Midbrain (tissue), 1 donor: ENCODE data around the gene GNMT.
"Not testable (repeated sequence)": the region's sequence is repeated elsewhere in the genome, so short reads cannot be mapped to it uniquely, and the experiment has no call there.

Experiments
- DNase-seq: peaks from one replicate; lab custom pipeline; 2025; lab: John Stamatoyannopoulos, UW

GNMT gene

GRCh38 chr6:42941356-42941755, 19.2 kb upstream of the GNMT start:
- not testable (repeated sequence) for DNase-seq

- DNase-seq, result no peak
Measured at GRCh38 chr6:42942444-42942843, 18.1 kb upstream of the GNMT start.

DNA sequence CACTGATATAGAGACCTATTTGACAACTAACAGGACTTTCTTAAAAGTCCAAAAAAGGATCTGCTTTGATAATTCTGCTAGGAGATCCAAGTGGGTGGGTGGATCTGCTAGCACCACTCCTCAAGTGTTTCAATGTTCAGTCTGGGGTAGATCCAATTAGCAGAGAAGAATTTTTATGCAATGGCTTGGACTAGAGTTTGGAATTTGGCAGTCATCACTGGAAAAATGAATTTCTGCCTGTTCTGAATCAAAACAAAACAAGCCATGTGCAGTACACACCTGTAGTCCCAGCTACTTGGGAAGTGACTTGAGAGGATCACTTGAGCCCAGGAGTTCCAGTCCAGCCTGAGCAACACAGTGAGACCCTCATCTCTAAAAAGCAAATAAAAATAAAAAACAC, 12.6 kb upstream of the GNMT start:
- DNase-seq, result no peak

DNA sequence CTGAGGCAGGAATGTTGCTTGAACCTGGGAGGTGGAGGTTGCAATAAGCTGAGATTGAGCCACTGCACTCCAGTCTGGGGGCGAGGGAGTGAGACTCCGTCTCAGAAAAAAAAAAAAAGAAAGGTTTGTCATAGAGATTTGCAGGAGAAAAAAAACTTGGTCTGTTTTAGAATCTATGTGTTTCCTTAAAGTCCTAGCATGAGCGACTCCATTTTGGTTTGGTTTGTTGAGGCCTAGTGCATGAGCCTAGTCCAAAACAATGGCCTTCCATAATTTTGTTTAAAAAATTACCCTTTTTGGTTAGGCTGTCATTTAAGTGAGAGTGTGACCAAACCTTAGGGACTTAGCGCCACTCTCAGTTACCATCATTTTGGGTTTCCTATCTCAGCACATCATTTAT, 8.2 kb upstream of the GNMT start:
- DNase-seq, result no peak

DNA sequence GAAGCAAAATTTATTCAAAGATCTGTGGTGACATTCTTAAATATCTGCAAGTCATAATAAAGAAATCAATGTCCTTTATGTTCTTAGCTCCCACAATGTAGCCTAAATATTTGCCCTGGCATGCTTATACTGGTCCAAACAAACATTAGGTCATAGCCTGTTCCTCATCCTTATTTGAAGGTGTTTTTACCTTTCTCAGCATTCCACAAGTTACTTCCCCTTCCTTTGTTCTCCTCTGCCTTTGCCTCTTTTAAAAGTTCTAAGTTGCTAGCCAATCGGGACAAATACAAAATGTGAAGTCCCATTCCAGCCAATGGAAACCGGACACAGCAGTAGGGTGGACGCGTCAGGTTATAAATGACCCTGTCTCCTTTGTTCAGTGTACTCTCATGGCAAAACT, 6.1 kb upstream of the GNMT start:
- not testable (repeated sequence) for DNase-seq

DNA sequence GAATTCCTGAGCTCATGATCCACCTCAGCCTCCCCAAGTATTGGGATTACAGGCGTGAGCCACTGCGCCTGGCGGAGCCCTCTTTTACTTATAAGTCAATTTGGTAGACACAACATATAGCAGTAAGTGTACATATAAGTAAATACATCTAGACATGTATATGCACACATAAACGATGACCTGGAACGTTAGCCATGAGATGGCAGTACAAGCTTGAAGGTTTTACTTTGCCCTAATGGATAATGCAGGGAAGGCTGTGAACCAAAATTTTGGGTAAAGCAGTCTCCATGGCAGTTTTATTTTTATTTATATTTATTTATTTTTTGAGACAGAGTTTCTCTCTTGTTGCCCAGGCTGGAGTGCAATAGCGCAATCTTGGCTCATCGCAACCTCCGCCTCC, 2.4 kb upstream of the GNMT start:
- DNase-seq, result no peak

DNA sequence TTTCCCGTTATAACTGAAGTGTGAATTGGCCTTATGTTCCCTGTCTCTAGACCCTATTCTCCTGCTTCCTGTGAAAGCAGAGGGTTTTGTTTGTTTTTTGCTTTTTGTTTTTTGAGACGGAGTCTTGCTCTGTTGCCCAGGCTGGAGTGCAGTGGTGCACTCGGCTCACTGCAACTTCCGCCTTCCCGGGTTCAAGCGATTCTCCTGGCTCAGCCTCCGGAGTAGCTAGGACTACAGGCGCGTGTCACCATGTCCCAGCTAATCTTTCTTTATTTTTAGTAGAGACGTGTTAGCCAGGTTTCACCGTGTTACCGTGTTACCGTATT, 674 bp upstream of the GNMT start:
- no peak for DNase-seq

DNA sequence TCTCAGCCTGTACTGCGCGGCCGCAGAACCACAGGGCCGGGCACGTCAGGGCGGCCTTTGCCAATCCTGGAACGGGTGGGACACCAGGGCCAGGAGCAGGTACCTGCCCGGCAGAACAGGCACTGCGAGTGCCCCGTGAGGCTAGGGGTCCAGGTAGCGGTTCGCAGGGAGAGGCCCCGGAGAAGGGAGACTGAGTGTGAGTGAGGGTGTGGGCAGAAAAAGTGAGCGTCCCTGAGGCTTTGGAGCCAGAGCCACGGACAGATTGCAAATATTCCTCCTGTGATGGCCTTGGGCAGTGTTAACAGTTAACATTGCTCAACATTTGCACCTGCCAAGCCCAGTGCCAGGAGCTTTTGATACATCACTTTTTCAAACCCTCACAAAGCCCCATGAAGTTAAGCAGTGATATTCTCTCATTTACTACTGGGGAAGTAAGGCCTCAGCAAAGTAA, 491 bp downstream of the GNMT start:
- DNase-seq, result no peak

- no peak for DNase-seq
Measured at GRCh38 chr6:42962096-42962495, 1.5 kb downstream of the GNMT start.

DNA sequence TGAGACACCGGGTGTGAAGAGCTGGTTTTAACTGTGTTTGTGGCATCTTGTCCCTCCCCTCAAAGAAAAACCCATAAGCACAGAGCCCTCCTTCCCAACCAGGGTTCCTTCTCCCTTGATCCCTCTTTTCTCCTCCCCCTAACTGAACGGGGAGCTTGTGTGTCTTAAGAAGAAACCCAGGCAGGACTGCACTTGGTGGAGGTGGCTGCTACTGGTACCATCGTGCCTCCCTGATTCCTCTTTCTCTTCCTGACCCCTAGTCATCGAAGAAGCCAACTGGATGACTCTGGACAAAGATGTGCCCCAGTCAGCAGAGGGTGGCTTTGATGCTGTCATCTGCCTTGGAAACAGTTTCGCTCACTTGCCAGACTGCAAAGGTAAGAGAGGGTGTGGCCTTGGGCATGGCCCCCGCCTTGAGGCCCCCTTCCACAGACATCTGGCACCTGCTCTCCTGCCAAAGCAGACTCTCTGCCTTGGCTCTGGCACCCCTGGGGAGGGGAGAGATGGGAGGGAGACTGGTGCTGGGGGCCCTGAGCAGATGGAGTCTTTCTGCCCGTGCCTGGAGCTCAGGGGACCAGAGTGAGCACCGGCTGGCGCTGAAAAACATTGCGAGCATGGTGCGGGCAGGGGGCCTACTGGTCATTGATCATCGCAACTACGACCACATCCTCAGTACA, 2.1 kb downstream of the GNMT start:
- no peak for DNase-seq

GRCh38 chr6:42963179-42963854, 2.8 kb downstream of the GNMT start:
- no peak for DNase-seq

GRCh38 chr6:42963855-42964605, 3.5 kb downstream of the GNMT start:
- DNase-seq, result no peak

GRCh38 chr6:42966571-42966970, 6.0 kb downstream of the GNMT start:
- DNase-seq, result no peak

GRCh38 chr6:42967228-42967627, 6.7 kb downstream of the GNMT start:
- DNase-seq, result no peak

DNA sequence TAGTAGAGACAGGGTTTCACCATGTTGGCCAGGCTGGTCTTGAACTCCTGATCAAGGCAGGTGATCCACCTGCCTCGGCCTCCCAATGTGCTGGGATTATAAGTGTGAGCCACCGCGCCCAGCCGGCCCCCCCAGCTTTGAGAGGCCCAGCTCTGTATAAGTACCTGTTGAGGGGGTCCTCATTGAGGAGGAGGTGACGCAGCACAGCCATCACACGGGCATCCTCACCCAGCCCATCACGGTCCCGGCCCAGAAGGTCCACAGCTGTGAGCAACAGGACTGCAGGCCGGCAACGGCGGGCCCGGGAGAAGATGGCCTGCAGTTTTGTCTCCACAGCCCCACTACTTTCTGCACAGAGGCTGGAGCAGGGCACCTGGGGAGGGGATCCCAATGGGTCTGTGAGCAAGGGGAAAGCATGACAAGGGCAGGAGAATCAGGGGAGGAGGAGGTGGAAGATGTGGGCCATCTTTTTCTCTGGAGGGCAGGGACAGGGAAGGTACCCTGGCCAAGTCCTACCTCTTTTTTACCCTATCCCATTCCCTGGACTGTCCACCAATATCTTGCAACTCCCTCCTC, 7.7 kb downstream of the GNMT start:
- no peak for DNase-seq

- no peak for DNase-seq
Measured at GRCh38 chr6:42968783-42969182, 8.2 kb downstream of the GNMT start.

DNA sequence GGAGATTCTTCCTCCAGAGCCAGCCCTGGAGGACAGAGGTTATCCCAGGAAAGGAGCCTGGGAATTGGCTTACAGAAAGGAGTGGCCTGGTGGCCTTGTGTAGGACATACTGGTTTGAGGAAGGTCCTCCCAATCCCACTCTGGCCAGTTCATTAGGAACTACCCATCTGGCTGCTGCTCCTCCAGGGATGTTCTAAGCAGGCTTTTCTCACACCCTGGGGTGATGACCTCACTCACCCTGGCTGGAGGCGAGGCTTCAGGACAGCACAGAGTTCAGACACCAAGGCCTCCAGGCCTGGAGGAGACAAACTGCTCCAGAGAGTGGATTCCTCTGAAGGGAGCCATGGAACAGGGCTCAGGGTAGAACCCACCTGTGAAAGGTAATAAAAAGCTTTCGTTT, 8.9 kb downstream of the GNMT start:
- no peak for DNase-seq

DNA sequence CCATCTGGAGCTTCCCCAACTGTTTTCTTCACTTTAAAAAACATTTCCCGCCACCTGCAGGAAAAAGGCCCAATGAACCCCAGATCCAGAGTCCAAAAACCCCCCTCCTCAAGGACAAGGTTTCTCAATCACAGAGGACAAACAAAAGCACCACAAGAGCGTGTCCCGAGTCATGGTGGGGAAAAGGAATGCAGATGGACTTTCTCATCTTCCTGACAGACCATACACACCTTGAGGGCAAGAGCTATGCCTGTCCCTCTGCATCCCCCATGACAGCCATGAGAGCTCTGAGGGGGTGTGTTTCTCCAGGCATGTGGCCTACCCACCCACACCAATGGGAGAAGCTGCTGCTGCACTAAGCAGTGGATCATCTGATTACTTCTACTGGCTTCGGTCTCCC, 9.4 kb downstream of the GNMT start:
- DNase-seq, result no peak

DNA sequence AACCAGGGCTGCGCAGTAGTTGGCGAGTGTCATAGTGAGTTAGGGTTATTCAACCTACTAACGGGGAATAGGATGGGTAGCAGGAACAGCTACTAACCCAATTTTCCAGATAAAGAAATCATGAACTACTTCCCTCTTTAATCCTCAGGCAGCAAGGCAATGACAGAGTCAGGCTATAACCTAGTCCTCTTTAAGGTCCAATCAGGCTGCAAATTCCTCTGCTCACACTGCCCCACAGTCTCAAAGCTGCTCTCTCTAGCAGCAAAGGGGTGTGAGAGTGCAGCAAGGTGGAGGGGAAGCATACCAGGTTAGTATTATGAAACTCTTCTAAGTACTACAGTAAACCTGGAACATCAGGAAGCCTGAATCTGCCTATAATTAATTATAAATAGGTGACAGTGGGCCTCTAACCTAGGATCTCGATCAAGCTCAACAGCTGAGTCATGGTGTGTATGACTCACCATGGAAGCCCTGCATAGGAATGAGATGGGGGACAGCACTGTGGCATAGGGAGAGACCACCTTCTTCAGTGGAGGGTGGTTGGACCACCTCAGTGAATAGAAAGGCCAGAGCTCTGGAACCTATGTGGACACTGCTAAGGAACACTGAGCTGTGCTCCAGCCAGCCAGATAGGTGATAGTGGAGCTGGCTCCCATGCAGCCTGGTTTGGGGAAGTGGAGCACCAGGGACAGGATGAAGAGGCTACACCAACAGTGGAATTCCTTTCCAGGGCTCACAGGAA, 10.5 kb downstream of the GNMT start:
- DNase-seq, result no peak

- no peak for DNase-seq
Measured at GRCh38 chr6:42971746-42972327, 11.3 kb downstream of the GNMT start.

- DNase-seq, result no peak
Measured at GRCh38 chr6:42973926-42974325, 13.4 kb downstream of the GNMT start.
